HCT116 (cell line): ENCODE measurements around the gene DRD2. TPM values are rescaled to one million over a fixed set of nuclear protein-coding genes. Genes with fewer than 3 reads are reported as not detected.

Experiments used
- ATAC-seq: fragments of 200-7000 bp; cut with Tn5 transposase; 2 replicates; pipeline ENCODE4 v1.9.1; 2020; ENCODE audit warnings: mild to moderate bottlenecking, moderate library complexity
- BruUV-seq: library from RNA; stranded (reverse); fragments of 400-500 nt; replicated peaks from 2 replicates; lab custom pipeline; 2021; lab: Mats Ljungman, UMichigan
- CTCF ChIA-PET: fragments of 300-600 bp; sonication (Branson Sonifier 250); formaldehyde crosslinking; loops from one replicate; lab custom pipeline; 2021; ENCODE audit warnings: antibody characterized with exemption; lab: Charles Lee
- POLR2A ChIA-PET: fragments of 300-600, 350-600 bp; sonication (Branson Sonifier 250); formaldehyde crosslinking; loops from one replicate; lab custom pipeline; 2021; ENCODE audit warnings: antibody characterized with exemption; lab: Charles Lee
- RAD21 ChIA-PET, 2 experiments: fragments of 300-600 bp; sonication (Branson Sonifier 250); formaldehyde crosslinking; loops; one replicate each; lab custom pipeline; 2023; ENCODE audit warnings: low total read pairs in 2 of 2; ENCODE audit not compliant: uncharacterized antibody in 2 of 2, unreplicated experiment in 2 of 2, low non-redundant PET in 1 of 2; lab: Charles Lee
- DNase-seq: peaks from one replicate; pipeline ENCODE4 v3.0.0-alpha.2; 2010; ENCODE audit warnings: low read depth, low spot score
- H2AFZ ChIP-seq: fragments of 200-600 bp; shearing (Covaris generic), sonication (generic); 2 replicates; pipeline ENCODE4 v1.6.1; 2017; ENCODE audit warnings: low read depth, mixed run types, mixed read lengths, antibody characterized with exemption, low read length; ENCODE audit not compliant: poor library complexity, severe bottlenecking
- H3K27ac ChIP-seq: 2 replicates; pipeline ENCODE4 v1.5.1; 2012; ENCODE audit warnings: low read depth, low read length
- H3K27me3 ChIP-seq: fragments of 200-600 bp; sonication (generic); 2 replicates; pipeline ENCODE4 v1.6.1; 2016; ENCODE audit warnings: mixed run types, low read length, mixed read lengths; ENCODE audit not compliant: insufficient read depth
- H3K36me3 ChIP-seq, 2 experiments: fragments of 200-500 bp in 1 of 2; fragments of 200-600 bp in 1 of 2; sonication (Bioruptor generic) in 1 of 2; sonication (generic) in 1 of 2; 2 replicates each; pipeline versions ENCODE4 v1.5.1 to v1.6.1; 2014 to 2016; ENCODE audit warnings: low read length in 2 of 2, inconsistent platforms in 1 of 2, mixed read lengths in 1 of 2, mixed run types in 1 of 2; ENCODE audit not compliant: insufficient read depth in 2 of 2, control insufficient read depth in 1 of 2
- H3K4me1 ChIP-seq, 2 experiments: fragments of 200-600 bp in 1 of 2; sonication (generic) in 1 of 2; 2 replicates each; pipeline versions ENCODE4 v1.5.1 to v1.6.1; 2012 to 2017; ENCODE audit warnings: low read length in 2 of 2, inconsistent platforms in 1 of 2, mild to moderate bottlenecking in 1 of 2, mixed read lengths in 1 of 2, mixed run types in 1 of 2, moderate library complexity in 1 of 2; ENCODE audit not compliant: insufficient read depth in 2 of 2, control insufficient read depth in 1 of 2
- H3K4me2 ChIP-seq: fragments of 200-600 bp; sonication (generic); 2 replicates; pipeline ENCODE4 v1.6.1; 2017; ENCODE audit warnings: mixed run types, low read length, mixed read lengths
- H3K4me3 ChIP-seq, 2 experiments: fragments of 200-600 bp in 1 of 2; sonication (generic) in 1 of 2; replicated peaks in 1 of 2; 2 replicates each; pipeline ENCODE4 v1.5.1; 2011 to 2016; ENCODE audit warnings: low read length in 2 of 2, control low read depth in 1 of 2, low read depth in 1 of 2, mild to moderate bottlenecking in 1 of 2, mixed read lengths in 1 of 2, mixed run types in 1 of 2
- H3K79me2 ChIP-seq: fragments of 200-600 bp; sonication (generic); 2 replicates; pipeline ENCODE4 v1.6.1; 2017; ENCODE audit warnings: mild to moderate bottlenecking, mixed run types, low read length, moderate library complexity, mixed read lengths; ENCODE audit not compliant: insufficient read depth
- H3K9ac ChIP-seq: fragments of 200-600 bp; sonication (generic); 2 replicates; pipeline ENCODE4 v1.6.1; 2016; ENCODE audit warnings: low read length, mixed read lengths
- H3K9me2 ChIP-seq: fragments of 200-600 bp; sonication (generic), shearing (Covaris generic); 2 replicates; pipeline ENCODE4 v1.6.1; 2017; ENCODE audit warnings: mixed run types, mild to moderate bottlenecking, moderate library complexity; ENCODE audit not compliant: insufficient read depth
- H3K9me3 ChIP-seq, 2 experiments: fragments of 200-500 bp in 1 of 2; fragments of 200-600 bp in 1 of 2; sonication (Bioruptor generic) in 1 of 2; sonication (generic) in 1 of 2; 2 replicates each; pipeline ENCODE4 v1.6.1; 2014 to 2017; ENCODE audit warnings: low read length in 2 of 2, mixed read lengths in 2 of 2, inconsistent platforms in 1 of 2, low read depth in 1 of 2, mild to moderate bottlenecking in 1 of 2, mixed run types in 1 of 2, moderate library complexity in 1 of 2; ENCODE audit not compliant: control insufficient read depth in 1 of 2, insufficient read depth in 1 of 2
- H4K20me1 ChIP-seq: fragments of 200-600 bp; sonication (generic), shearing (Covaris generic); 2 replicates; pipeline ENCODE4 v1.6.1; 2017; ENCODE audit warnings: mixed run types, mild to moderate bottlenecking, moderate library complexity; ENCODE audit not compliant: insufficient read depth
- CEBPB ChIP-seq: IDR thresholded peaks from 2 replicates; pipeline ENCODE4 v1.6.1; 2012; ENCODE audit warnings: low read depth
- EGR1 ChIP-seq: IDR thresholded peaks from 2 replicates; pipeline ENCODE4 v1.6.1; 2012; ENCODE audit warnings: low read depth
- EZH2 ChIP-seq: fragments of 200-600 bp; sonication (generic); IDR thresholded peaks from 2 replicates; pipeline ENCODE4 v1.6.1; 2017; ENCODE audit warnings: antibody characterized with exemption, mixed run types
- JUND ChIP-seq: IDR thresholded peaks from 2 replicates; pipeline ENCODE4 v1.6.1; 2012
- POLR2AphosphoS5 ChIP-seq: IDR thresholded peaks from 2 replicates; pipeline ENCODE4 v1.6.1; 2011; ENCODE audit warnings: mild to moderate bottlenecking, low read depth, low read length, moderate library complexity
- RAD21 ChIP-seq: IDR thresholded peaks from 2 replicates; pipeline ENCODE4 v1.6.1; 2012; ENCODE audit warnings: low read depth, mild to moderate bottlenecking
- SIN3A ChIP-seq: IDR thresholded peaks from 2 replicates; pipeline ENCODE4 v1.6.1; 2012; ENCODE audit warnings: low read depth
- SP1 ChIP-seq: IDR thresholded peaks from 2 replicates; pipeline ENCODE4 v1.6.1; 2012; ENCODE audit warnings: low read depth
- SRF ChIP-seq: IDR thresholded peaks from 2 replicates; pipeline ENCODE4 v1.6.1; 2012; ENCODE audit warnings: low read depth
- YY1 ChIP-seq: IDR thresholded peaks from 2 replicates; pipeline ENCODE4 v1.6.1; 2011; ENCODE audit warnings: low read length, low read depth, moderate library complexity, mild to moderate bottlenecking; ENCODE audit not compliant: insufficient replicate concordance; ENCODE audit errors: extremely low read depth
- ZFX ChIP-seq: fragments of 450-650 bp; IDR thresholded peaks from 2 replicates; pipeline ENCODE4 v1.6.1; 2017
- intact Hi-C: fragments of 100-400 bp; cut with micrococcal nuclease; formaldehyde crosslinking; loops from 2 replicates; pipeline ENCODE4 v1.10.0; 2022
- total RNA-seq: library from RNA; stranded (reverse); gene quantifications from one replicate; pipeline ENCODE4 v1.2.1, GENCODE V29; 2021; ENCODE audit not compliant: unreplicated experiment
- TF ChIP-seq, protein P1 (sequence below): IDR thresholded peaks from 2 replicates; pipeline ENCODE4 v1.6.1; 2012
- TF ChIP-seq, protein P2 (sequence below): IDR thresholded peaks from 2 replicates; pipeline ENCODE4 v1.6.1; 2011; ENCODE audit warnings: mild to moderate bottlenecking, low read length, moderate library complexity; ENCODE audit not compliant: insufficient replicate concordance; ENCODE audit errors: extremely low read depth
- TF ChIP-seq, protein P3 (sequence below): IDR thresholded peaks from 2 replicates; pipeline ENCODE4 v1.6.1; 2012; ENCODE audit warnings: low read depth
- TF ChIP-seq, protein P4 (sequence below): IDR thresholded peaks from 2 replicates; pipeline ENCODE4 v1.6.1; 2012

Gene DRD2
- total RNA-seq, 1 experiment from 2014 or later = not detected

DNA sequence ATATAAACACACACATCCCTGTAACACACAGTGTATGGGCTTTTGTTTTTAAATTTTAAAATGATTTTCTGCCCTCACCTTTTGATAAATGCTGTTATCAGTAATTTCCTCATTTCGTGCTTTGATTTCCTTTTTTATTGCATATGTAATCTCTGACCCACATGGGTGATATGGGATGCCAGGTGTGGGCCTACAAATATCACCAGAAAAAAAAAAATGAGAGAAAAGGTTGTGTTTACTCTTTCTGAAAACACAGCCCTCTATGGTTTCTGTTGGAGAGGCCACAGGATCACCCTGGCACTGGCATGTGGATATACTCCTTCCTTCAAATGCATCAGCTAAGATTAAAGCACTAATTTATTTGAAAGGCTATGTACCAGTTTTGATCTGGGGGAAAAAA is 17.0 kb downstream of the DRD2 start:
- no peaks in the 10 kb centered on the region for H3K79me2 ChIP-seq
- no peak for DNase-seq
- no peaks in the 10 kb centered on the region for H3K9me2 ChIP-seq
- no peak overlapping the region for H3K9ac ChIP-seq
- ChIA-PET POLR2A (no interaction called here), RAD21 (no interaction called here)
- H3K4me1 ChIP-seq = no peaks in the 10 kb centered on the region
- H2AFZ ChIP-seq = no peak overlapping the region
- TF ChIP-seq SRF = no peak
- TF ChIP-seq, protein P1, sequence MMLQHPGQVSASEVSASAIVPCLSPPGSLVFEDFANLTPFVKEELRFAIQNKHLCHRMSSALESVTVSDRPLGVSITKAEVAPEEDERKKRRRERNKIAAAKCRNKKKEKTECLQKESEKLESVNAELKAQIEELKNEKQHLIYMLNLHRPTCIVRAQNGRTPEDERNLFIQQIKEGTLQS = no peak
- TF ChIP-seq RAD21 = no peak
- TF ChIP-seq, all 23 proteins: peak for 0
- Histone ChIP-seq H3K36me3 (no peaks in the 10 kb centered on the region), H3K9me3 (no peaks in the 10 kb centered on the region), H4K20me1 (no peaks in the 10 kb centered on the region), H3K4me3 (no peak overlapping the region), H3K27me3 (peaks cover 38% of the 10 kb centered on the region), H3K27ac (no peak overlapping the region), H3K4me2 (no peak overlapping the region)
- CTCF ChIA-PET = no interaction called here
- no TSS peak for BruUV-seq
- ATAC-seq = no peak
- intact Hi-C loops = no loop called here

DNA sequence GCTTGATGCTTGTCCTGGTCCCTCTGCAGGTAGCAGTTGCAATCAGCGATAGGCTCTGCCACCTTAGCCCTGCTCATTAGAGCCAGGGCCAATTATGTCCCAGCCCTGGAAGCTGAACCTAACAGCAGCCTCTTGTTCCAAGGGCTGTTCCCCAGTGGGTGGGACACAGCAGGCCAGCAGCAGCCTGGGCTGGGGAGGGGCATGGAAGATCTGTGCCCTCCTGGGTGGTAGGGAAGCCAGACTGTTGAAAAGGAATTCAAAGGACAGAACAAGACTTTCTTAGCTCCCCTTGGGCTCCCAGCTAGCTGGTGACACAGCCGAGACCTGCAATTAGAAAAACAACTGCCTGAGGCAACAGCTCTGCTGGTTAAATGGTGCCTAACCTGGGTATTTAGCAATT is 17.4 kb downstream of the DRD2 start:
- CTCF ChIA-PET = no interaction called here

More for the DNA sequence above, 17.4 kb downstream of the DRD2 start:
- TF ChIP-seq, protein P2, sequence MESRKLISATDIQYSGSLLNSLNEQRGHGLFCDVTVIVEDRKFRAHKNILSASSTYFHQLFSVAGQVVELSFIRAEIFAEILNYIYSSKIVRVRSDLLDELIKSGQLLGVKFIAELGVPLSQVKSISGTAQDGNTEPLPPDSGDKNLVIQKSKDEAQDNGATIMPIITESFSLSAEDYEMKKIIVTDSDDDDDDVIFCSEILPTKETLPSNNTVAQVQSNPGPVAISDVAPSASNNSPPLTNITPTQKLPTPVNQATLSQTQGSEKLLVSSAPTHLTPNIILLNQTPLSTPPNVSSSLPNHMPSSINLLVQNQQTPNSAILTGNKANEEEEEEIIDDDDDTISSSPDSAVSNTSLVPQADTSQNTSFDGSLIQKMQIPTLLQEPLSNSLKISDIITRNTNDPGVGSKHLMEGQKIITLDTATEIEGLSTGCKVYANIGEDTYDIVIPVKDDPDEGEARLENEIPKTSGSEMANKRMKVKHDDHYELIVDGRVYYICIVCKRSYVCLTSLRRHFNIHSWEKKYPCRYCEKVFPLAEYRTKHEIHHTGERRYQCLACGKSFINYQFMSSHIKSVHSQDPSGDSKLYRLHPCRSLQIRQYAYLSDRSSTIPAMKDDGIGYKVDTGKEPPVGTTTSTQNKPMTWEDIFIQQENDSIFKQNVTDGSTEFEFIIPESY = no peak
- TF ChIP-seq SP1 (no peak), CEBPB (no peak), SRF (no peak), ZFX (no peak), POLR2AphosphoS5 (no peak), EZH2 (no peak), JUND (no peak), EGR1 (no peak), RAD21 (no peak), SIN3A (no peak), YY1 (no peak)
- TF ChIP-seq, protein P3, sequence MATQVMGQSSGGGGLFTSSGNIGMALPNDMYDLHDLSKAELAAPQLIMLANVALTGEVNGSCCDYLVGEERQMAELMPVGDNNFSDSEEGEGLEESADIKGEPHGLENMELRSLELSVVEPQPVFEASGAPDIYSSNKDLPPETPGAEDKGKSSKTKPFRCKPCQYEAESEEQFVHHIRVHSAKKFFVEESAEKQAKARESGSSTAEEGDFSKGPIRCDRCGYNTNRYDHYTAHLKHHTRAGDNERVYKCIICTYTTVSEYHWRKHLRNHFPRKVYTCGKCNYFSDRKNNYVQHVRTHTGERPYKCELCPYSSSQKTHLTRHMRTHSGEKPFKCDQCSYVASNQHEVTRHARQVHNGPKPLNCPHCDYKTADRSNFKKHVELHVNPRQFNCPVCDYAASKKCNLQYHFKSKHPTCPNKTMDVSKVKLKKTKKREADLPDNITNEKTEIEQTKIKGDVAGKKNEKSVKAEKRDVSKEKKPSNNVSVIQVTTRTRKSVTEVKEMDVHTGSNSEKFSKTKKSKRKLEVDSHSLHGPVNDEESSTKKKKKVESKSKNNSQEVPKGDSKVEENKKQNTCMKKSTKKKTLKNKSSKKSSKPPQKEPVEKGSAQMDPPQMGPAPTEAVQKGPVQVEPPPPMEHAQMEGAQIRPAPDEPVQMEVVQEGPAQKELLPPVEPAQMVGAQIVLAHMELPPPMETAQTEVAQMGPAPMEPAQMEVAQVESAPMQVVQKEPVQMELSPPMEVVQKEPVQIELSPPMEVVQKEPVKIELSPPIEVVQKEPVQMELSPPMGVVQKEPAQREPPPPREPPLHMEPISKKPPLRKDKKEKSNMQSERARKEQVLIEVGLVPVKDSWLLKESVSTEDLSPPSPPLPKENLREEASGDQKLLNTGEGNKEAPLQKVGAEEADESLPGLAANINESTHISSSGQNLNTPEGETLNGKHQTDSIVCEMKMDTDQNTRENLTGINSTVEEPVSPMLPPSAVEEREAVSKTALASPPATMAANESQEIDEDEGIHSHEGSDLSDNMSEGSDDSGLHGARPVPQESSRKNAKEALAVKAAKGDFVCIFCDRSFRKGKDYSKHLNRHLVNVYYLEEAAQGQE = no peak
- TF ChIP-seq, protein P4, sequence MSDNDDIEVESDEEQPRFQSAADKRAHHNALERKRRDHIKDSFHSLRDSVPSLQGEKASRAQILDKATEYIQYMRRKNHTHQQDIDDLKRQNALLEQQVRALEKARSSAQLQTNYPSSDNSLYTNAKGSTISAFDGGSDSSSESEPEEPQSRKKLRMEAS = no peak
- no peaks in the 10 kb centered on the region for H4K20me1 ChIP-seq
- intact Hi-C loops = no loop called here
- no peak for DNase-seq
- no peak overlapping the region for H3K27ac ChIP-seq
- H3K4me3 ChIP-seq = no peak overlapping the region
- H3K79me2 ChIP-seq = no peaks in the 10 kb centered on the region
- ChIA-PET RAD21 (no interaction called here), POLR2A (no interaction called here)
- H3K4me2 ChIP-seq = no peak overlapping the region
- no TSS peak for BruUV-seq
- peaks cover 34% of the 10 kb centered on the region for H3K27me3 ChIP-seq
- no peaks in the 10 kb centered on the region for H3K9me2 ChIP-seq
- no peak overlapping the region for H3K9ac ChIP-seq
- no peaks in the 10 kb centered on the region for H3K4me1 ChIP-seq
- no peaks in the 10 kb centered on the region for H3K9me3 ChIP-seq
- H3K36me3 ChIP-seq = no peaks in the 10 kb centered on the region
- H2AFZ ChIP-seq = no peak overlapping the region
- no peak for ATAC-seq
